Measurements from ENCODE around the gene NRP2.
A peak's percentile ranks its signal among the peaks of the same experiment; 100 is the strongest.

Gene NRP2

DNA sequence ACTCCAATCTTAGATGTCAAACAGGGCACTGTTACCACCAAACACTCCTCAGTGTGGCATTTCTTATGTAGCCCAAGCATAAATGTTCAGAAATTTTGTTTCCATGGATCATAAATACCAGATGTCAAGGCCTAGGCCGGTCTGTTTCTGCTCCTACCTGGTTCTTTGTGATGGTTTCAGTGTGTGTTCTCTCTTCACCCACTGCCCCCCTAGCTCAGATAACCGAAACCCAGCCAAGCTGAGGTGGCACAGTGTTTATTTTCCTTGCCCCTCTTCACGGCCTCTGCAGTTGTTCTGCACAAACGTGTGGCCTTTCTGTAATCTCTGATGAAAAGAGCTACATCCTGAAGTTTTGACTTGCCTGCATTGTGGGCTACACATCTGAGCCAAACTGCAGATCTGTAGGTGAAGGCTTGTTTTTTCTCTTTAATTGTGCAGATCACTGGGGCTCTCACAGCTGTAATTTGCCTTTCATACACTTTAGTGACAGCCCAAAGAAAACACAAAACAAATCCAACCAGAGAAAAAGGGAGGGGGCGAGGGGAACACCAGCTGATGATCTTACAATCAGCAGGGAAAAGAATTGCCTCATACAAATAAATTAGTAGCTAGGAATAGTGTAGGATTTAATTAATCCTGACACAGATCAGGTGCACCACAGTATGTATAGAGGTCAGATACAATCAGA, 99.1 kb downstream of the NRP2 start:
- TF ChIP-seq OSR1 (CRISPR knock-in tag; IDR thresholded peaks at IDR 0.05) (no peak), RARB (CRISPR knock-in tag; IDR thresholded peaks at IDR 0.05) (no peak), ISL1 (CRISPR knock-in tag; IDR thresholded peaks at IDR 0.05) (no peak), ZNF565 (CRISPR knock-in tag; conservative IDR thresholded peaks at IDR 0.05; ENCODE audit: low read depth) (no peak), ZFP3 (CRISPR knock-in tag; IDR thresholded peaks at IDR 0.05) (no peak)
- ATAC-seq = no peak

DNA sequence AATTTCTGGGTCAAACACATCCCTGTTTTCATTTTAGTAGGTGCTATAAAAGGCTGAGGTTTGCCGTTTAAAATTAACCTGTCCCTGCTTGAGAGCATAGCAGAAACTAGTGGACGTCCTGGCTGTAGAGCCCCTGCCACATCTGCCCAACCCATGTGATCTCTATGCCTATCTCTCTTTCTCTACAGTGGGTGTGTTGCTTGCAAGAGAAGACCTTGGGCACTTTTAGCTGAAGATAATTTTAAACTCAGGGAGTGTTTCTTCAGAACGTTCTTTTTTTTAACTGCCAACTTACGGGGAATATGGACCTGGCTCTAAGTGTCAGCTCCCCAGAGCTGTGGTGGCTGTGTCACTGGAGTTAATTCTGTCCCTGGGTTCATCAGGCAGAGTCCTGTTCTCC, 100.6 kb downstream of the NRP2 start:
- ATAC-seq = no peak
- no peak for TF ChIP-seq CSDC2 (CRISPR knock-in tag; IDR thresholded peaks at IDR 0.05)
- TF ChIP-seq, protein P1, sequence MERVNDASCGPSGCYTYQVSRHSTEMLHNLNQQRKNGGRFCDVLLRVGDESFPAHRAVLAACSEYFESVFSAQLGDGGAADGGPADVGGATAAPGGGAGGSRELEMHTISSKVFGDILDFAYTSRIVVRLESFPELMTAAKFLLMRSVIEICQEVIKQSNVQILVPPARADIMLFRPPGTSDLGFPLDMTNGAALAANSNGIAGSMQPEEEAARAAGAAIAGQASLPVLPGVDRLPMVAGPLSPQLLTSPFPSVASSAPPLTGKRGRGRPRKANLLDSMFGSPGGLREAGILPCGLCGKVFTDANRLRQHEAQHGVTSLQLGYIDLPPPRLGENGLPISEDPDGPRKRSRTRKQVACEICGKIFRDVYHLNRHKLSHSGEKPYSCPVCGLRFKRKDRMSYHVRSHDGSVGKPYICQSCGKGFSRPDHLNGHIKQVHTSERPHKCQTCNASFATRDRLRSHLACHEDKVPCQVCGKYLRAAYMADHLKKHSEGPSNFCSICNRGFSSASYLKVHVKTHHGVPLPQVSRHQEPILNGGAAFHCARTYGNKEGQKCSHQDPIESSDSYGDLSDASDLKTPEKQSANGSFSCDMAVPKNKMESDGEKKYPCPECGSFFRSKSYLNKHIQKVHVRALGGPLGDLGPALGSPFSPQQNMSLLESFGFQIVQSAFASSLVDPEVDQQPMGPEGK (CRISPR knock-in tag; IDR thresholded peaks at IDR 0.05; ENCODE audit: borderline replicate concordance) = no peak
- TF ChIP-seq RARB (CRISPR knock-in tag; IDR thresholded peaks at IDR 0.05) = no peak
- no peak for TF ChIP-seq SNAI2 (CRISPR knock-in tag; IDR thresholded peaks at IDR 0.05)
- no peak for TF ChIP-seq GLIS3 (CRISPR knock-in tag; IDR thresholded peaks at IDR 0.05)
- TF ChIP-seq, protein P2, sequence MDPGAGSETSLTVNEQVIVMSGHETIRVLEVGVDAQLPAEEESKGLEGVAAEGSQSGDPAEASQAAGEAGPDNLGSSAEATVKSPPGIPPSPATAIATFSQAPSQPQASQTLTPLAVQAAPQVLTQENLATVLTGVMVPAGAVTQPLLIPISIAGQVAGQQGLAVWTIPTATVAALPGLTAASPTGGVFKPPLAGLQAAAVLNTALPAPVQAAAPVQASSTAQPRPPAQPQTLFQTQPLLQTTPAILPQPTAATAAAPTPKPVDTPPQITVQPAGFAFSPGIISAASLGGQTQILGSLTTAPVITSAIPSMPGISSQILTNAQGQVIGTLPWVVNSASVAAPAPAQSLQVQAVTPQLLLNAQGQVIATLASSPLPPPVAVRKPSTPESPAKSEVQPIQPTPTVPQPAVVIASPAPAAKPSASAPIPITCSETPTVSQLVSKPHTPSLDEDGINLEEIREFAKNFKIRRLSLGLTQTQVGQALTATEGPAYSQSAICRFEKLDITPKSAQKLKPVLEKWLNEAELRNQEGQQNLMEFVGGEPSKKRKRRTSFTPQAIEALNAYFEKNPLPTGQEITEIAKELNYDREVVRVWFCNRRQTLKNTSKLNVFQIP (CRISPR knock-in tag; IDR thresholded peaks at IDR 0.05; ENCODE audit: borderline replicate concordance, low read depth) = no peak
- TF ChIP-seq, protein P3, sequence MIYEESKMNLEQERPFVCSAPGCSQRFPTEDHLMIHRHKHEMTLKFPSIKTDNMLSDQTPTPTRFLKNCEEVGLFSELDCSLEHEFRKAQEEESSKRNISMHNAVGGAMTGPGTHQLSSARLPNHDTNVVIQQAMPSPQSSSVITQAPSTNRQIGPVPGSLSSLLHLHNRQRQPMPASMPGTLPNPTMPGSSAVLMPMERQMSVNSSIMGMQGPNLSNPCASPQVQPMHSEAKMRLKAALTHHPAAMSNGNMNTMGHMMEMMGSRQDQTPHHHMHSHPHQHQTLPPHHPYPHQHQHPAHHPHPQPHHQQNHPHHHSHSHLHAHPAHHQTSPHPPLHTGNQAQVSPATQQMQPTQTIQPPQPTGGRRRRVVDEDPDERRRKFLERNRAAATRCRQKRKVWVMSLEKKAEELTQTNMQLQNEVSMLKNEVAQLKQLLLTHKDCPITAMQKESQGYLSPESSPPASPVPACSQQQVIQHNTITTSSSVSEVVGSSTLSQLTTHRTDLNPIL (CRISPR knock-in tag; IDR thresholded peaks at IDR 0.05; ENCODE audit: low read depth) = no peak
- TF ChIP-seq ZC3H10 (CRISPR knock-in tag; IDR thresholded peaks at IDR 0.05) = no peak
- TF ChIP-seq ISL1 (CRISPR knock-in tag; IDR thresholded peaks at IDR 0.05) = no peak
- no peak for TF ChIP-seq OSR1 (CRISPR knock-in tag; IDR thresholded peaks at IDR 0.05)
- TF ChIP-seq, protein P4, sequence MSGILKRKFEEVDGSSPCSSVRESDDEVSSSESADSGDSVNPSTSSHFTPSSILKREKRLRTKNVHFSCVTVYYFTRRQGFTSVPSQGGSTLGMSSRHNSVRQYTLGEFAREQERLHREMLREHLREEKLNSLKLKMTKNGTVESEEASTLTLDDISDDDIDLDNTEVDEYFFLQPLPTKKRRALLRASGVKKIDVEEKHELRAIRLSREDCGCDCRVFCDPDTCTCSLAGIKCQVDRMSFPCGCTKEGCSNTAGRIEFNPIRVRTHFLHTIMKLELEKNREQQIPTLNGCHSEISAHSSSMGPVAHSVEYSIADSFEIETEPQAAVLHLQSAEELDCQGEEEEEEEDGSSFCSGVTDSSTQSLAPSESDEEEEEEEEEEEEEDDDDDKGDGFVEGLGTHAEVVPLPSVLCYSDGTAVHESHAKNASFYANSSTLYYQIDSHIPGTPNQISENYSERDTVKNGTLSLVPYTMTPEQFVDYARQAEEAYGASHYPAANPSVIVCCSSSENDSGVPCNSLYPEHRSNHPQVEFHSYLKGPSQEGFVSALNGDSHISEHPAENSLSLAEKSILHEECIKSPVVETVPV (CRISPR knock-in tag; IDR thresholded peaks at IDR 0.05) = no peak
- no peak for TF ChIP-seq PPARA (CRISPR knock-in tag; IDR thresholded peaks at IDR 0.05; ENCODE audit: borderline replicate concordance)

DNA sequence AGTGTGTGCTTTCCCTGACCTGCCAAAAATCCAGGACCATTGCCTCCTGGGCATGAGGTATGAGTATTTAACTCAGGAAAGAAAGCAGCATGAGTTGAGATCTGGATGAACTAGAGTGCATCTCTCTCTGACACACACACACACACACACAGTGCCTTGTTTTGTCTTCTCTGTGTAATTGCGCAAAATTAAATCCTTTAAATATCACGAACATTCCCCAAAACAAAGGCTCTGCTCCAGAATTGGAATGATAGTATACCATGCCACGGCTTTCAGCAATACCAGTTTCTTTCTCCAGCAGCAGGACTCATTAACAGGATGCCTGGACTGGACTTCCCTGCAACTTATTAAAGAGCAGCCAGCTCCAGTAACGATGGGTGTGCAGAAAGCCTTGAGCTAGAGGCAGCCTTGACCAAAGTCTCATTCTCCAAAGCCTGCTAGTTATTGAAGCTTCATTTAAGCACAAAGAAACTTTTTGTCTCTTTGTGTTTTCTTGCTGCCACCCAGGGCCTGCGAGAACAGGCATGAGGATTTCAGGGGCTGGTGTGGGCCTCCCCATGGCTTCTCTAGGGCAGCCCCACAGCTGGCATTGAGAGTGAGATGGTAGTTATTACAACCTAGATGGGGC, 101.7 kb downstream of the NRP2 start:
- TF ChIP-seq ZNF8 (CRISPR knock-in tag; IDR thresholded peaks at IDR 0.05) (no peak), CSDC2 (CRISPR knock-in tag; IDR thresholded peaks at IDR 0.05) (no peak), TOX (CRISPR knock-in tag; IDR thresholded peaks at IDR 0.05; ENCODE audit: borderline replicate concordance) (no peak), ZFP3 (CRISPR knock-in tag; IDR thresholded peaks at IDR 0.05) (no peak), OSR1 (CRISPR knock-in tag; IDR thresholded peaks at IDR 0.05) (no peak)
- TF ChIP-seq, protein P3 (CRISPR knock-in tag; IDR thresholded peaks at IDR 0.05; ENCODE audit: low read depth) = no peak

DNA sequence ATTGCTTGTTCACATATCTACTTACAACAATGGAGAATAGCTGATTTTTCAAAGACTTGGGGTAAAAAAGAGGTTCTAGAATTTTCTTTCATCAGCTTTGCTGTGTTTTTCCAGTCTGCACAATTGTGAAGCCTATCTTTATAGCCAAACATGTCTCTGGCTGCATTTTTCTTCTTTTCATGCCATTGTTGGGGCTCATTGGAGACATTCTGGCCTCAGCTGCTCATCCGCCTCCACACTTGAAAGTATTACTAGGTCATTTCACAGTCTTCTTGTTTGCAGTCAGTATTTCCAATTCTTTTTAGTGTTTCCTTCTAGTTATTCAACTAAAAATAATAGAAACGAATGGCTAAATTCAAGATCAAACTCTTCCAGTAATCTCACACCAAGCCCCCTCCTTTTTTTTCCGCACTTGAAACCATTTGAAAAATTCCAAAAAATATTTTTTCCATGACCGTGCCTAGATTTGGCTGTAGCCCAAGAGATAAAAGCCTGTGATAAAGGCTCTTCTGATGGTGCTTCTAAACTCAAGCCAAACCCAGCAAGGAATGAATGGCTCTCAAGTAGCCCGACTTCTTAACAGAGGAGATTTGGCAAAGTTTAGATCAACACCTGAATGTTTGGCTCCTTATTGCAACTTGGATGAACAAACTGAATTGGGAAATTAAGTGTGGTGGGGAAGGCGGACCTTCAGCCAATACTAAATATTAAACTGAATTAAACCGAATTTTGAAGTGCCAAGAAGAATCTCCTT, 103.4 kb downstream of the NRP2 start:
- peak; percentile 90 for TF ChIP-seq ISL1 (CRISPR knock-in tag; IDR thresholded peaks at IDR 0.05)
- TF ChIP-seq, protein P3 (CRISPR knock-in tag; IDR thresholded peaks at IDR 0.05; ENCODE audit: low read depth) = no peak
- no peak for TF ChIP-seq CSDC2 (CRISPR knock-in tag; IDR thresholded peaks at IDR 0.05)
- TF ChIP-seq RARB (CRISPR knock-in tag; IDR thresholded peaks at IDR 0.05) = no peak
- no peak for TF ChIP-seq BACH2 (CRISPR knock-in tag; IDR thresholded peaks at IDR 0.05; ENCODE audit: borderline replicate concordance)
- ATAC-seq = peak; percentile 72

More for the DNA sequence above, 101.7 kb downstream of the NRP2 start:
- ATAC-seq = no peak
